SK-N-SH (cell line): ENCODE measurements around the gene TOGARAM2. TPM values are rescaled to one million over a fixed set of nuclear protein-coding genes. Genes with fewer than 3 reads are reported as not detected.

Source experiments
- CTCF ChIA-PET: fragments of 300-600, 350-600 bp; formaldehyde crosslinking; extraction: SDS; loops from one replicate; lab custom pipeline; 2021; lab: Yijun Ruan, JAX
- POLR2A ChIA-PET: fragments of 350-600 bp; sonication (Branson Sonifier 250); formaldehyde crosslinking; extraction: SDS; loops from one replicate; lab custom pipeline; 2020; ENCODE audit warnings: antibody characterized with exemption, inconsistent platforms; lab: Yijun Ruan, JAX
- DNase-seq: peaks from one replicate; pipeline ENCODE4 v3.0.0; 2012
- H2AFZ ChIP-seq: fragments of 200-600 bp; sonication (generic); 2 replicates; pipeline ENCODE4 v1.8.1; 2016; ENCODE audit warnings: antibody characterized with exemption, mild to moderate bottlenecking, low read depth
- H3F3A ChIP-seq: fragments of 200-600 bp; sonication (generic); replicated peaks from 2 replicates; pipeline ENCODE3; 2016; ENCODE audit warnings: antibody characterized with exemption, mild to moderate bottlenecking; ENCODE audit not compliant: insufficient read depth
- H3K27ac ChIP-seq, 2 experiments: fragments of 200-500 bp in 1 of 2; fragments of 200-600 bp in 1 of 2; sonication (Bioruptor generic) in 1 of 2; sonication (generic), shearing (Covaris generic) in 1 of 2; 2 replicates each; pipeline versions ENCODE4 v1.5.1 to v1.6.1; 2014 to 2016; ENCODE audit warnings: low read depth in 2 of 2, inconsistent platforms in 1 of 2, low read length in 1 of 2, mild to moderate bottlenecking in 1 of 2, mixed read lengths in 1 of 2
- H3K27me3 ChIP-seq: fragments of 200-600 bp; sonication (generic), shearing (Covaris generic); 2 replicates; pipeline ENCODE4 v1.6.1; 2016; ENCODE audit warnings: mixed run types; ENCODE audit not compliant: insufficient read depth
- H3K36me3 ChIP-seq, 2 experiments: fragments of 200-500 bp in 1 of 2; fragments of 200-600 bp in 1 of 2; sonication (Bioruptor generic) in 1 of 2; sonication (generic) in 1 of 2; replicated peaks in 1 of 2; 2 replicates each; pipeline versions ENCODE3 to v1.5.1; 2014 to 2016; ENCODE audit warnings: low read length in 1 of 2, mild to moderate bottlenecking in 1 of 2; ENCODE audit not compliant: insufficient read depth in 2 of 2, control insufficient read depth in 1 of 2
- H3K4me1 ChIP-seq, 2 experiments: fragments of 200-500 bp in 1 of 2; fragments of 200-600 bp in 1 of 2; sonication (Bioruptor generic) in 1 of 2; sonication (generic), shearing (Covaris generic) in 1 of 2; 2 replicates each; pipeline versions ENCODE4 v1.5.1 to v1.6.1; 2014 to 2016; ENCODE audit warnings: low read depth in 1 of 2, low read length in 1 of 2, mixed run types in 1 of 2; ENCODE audit not compliant: insufficient read depth in 2 of 2, control insufficient read depth in 1 of 2
- H3K4me2 ChIP-seq: fragments of 200-600 bp; sonication (generic), shearing (Covaris generic); 2 replicates; pipeline ENCODE4 v1.6.1; 2017; ENCODE audit warnings: mixed run types
- H3K4me3 ChIP-seq, 2 experiments: fragments of 200-500 bp in 1 of 2; fragments of 200-600 bp in 1 of 2; sonication (Bioruptor generic) in 1 of 2; sonication (generic), shearing (Covaris generic) in 1 of 2; 2 replicates each; pipeline versions ENCODE4 v1.5.1 to v1.8.1; 2014 to 2016; ENCODE audit warnings: low read depth in 2 of 2, inconsistent platforms in 1 of 2, low read length in 1 of 2, mild to moderate bottlenecking in 1 of 2, mixed read lengths in 1 of 2, moderate library complexity in 1 of 2
- H3K79me2 ChIP-seq: fragments of 200-600 bp; sonication (generic); 2 replicates; pipeline ENCODE4 v1.8.1; 2017; ENCODE audit warnings: mild to moderate bottlenecking; ENCODE audit not compliant: insufficient read depth
- H3K9ac ChIP-seq: fragments of 200-600 bp; sonication (generic); 2 replicates; pipeline ENCODE4 v1.6.1; 2017; ENCODE audit warnings: mixed run types
- H3K9me2 ChIP-seq: fragments of 200-600 bp; sonication (generic); 2 replicates; pipeline ENCODE4 v1.6.1; 2017; ENCODE audit warnings: mixed run types
- H3K9me3 ChIP-seq: fragments of 200-600 bp; sonication (generic); 2 replicates; pipeline ENCODE4 v1.6.1; 2017; ENCODE audit warnings: mixed run types, mild to moderate bottlenecking, moderate library complexity
- H4K20me1 ChIP-seq: fragments of 200-600 bp; sonication (generic); 2 replicates; pipeline ENCODE4 v1.6.1; 2017; ENCODE audit warnings: mild to moderate bottlenecking, mixed run types; ENCODE audit not compliant: insufficient read depth
- CHD2 ChIP-seq: fragments of 150-350 bp; IDR thresholded peaks from 2 replicates; pipeline ENCODE4 v1.6.1; 2018; ENCODE audit warnings: low read length; ENCODE audit not compliant: partially characterized antibody
- ELF1 ChIP-seq: IDR thresholded peaks from 2 replicates; pipeline ENCODE4 v1.4.0; 2012
- EP300 ChIP-seq, 2 experiments: IDR thresholded peaks; 2 replicates each; pipeline versions ENCODE4 v1.4.0 to v1.6.1; 2012; ENCODE audit warnings: borderline replicate concordance in 1 of 2, low read depth in 1 of 2, low read length in 1 of 2
- FOSL2 ChIP-seq: IDR thresholded peaks from 2 replicates; pipeline ENCODE4 v1.4.0; 2012; ENCODE audit warnings: low read depth, mild to moderate bottlenecking, moderate library complexity, borderline replicate concordance
- FOXJ3 ChIP-seq: sonication (generic); formaldehyde crosslinking; IDR thresholded peaks from 2 replicates; pipeline ENCODE4 v1.5.1; 2020; ENCODE audit warnings: mild to moderate bottlenecking, missing genetic modification reagents
- FOXM1 ChIP-seq: IDR thresholded peaks from 2 replicates; pipeline ENCODE4 v1.4.0; 2012; ENCODE audit warnings: low read depth, mild to moderate bottlenecking
- GABPA ChIP-seq: IDR thresholded peaks from 2 replicates; pipeline ENCODE4 v1.4.0; 2012; ENCODE audit warnings: low read depth, mild to moderate bottlenecking
- JUND ChIP-seq: IDR thresholded peaks from 2 replicates; pipeline ENCODE4 v1.4.0; 2012
- MEF2A ChIP-seq: IDR thresholded peaks from 2 replicates; pipeline ENCODE4 v1.4.0; 2012; ENCODE audit warnings: low read depth, borderline replicate concordance
- MXI1 ChIP-seq: IDR thresholded peaks from 2 replicates; pipeline ENCODE4 v1.6.1; 2012; ENCODE audit warnings: mild to moderate bottlenecking, low read depth, low read length, improper control_type of control experiment
- POLR2AphosphoS5 ChIP-seq: IDR thresholded peaks from 2 replicates; pipeline ENCODE4 v1.6.1; 2012; ENCODE audit warnings: low read depth, low read length
- RFX5 ChIP-seq: IDR thresholded peaks from 2 replicates; pipeline ENCODE4 v1.6.1; 2012; ENCODE audit warnings: mild to moderate bottlenecking, improper control_type of control experiment, low read length
- RXRA ChIP-seq: IDR thresholded peaks from 2 replicates; pipeline ENCODE4 v1.4.0; 2012; ENCODE audit warnings: low read depth, mild to moderate bottlenecking, borderline replicate concordance
- SIN3A ChIP-seq: IDR thresholded peaks from 2 replicates; pipeline ENCODE4 v1.6.1; 2012; ENCODE audit warnings: low read depth, mild to moderate bottlenecking, low read length, moderate library complexity, borderline replicate concordance
- SMC3 ChIP-seq: IDR thresholded peaks from 2 replicates; pipeline ENCODE4 v1.6.1; 2012; ENCODE audit warnings: low read depth, low read length, improper control_type of control experiment
- TCF12 ChIP-seq: IDR thresholded peaks from 2 replicates; pipeline ENCODE4 v1.4.0; 2012
- USF1 ChIP-seq: IDR thresholded peaks from 2 replicates; pipeline ENCODE4 v1.4.0; 2012; ENCODE audit warnings: low read depth, borderline replicate concordance
- USF2 ChIP-seq: fragments of 150-350 bp; IDR thresholded peaks from 2 replicates; pipeline ENCODE4 v1.6.1; 2017; ENCODE audit warnings: antibody characterized with exemption, low read length, low read depth, borderline replicate concordance
- ZBTB33 ChIP-seq: IDR thresholded peaks from 2 replicates; pipeline ENCODE4 v1.4.0; 2012; ENCODE audit warnings: low read depth, borderline replicate concordance
- WGBS: methylation state at CpG from one replicate; pipeline ENCODE4 v1.1.6; 2017; ENCODE audit warnings: low lambda C conversion rate; 5-methylcytosine and 5-hydroxymethylcytosine counted together
- polyA plus RNA-seq, 3 experiments: library from polyadenylated mRNA; depleted of rRNA; stranded (reverse); fragments of >200 nt; gene quantifications; 2 replicates each; pipeline ENCODE4 v1.2.3, GENCODE V29; 2012
- TF ChIP-seq, protein P1 (sequence below): fragments of 200-600 bp; sonication (generic); IDR thresholded peaks from 2 replicates; pipeline ENCODE4 v1.6.1; 2017; ENCODE audit warnings: antibody characterized with exemption, mild to moderate bottlenecking, moderate library complexity

The TOGARAM2 gene
- polyA plus RNA-seq, 1 of the 3 experiments (the other 2 are of a cell fraction), result 0.69 TPM

GRCh38 chr2:29061176-29061575, 80.1 kb downstream of the TOGARAM2 start:
- no peak overlapping the region for H3K4me3 ChIP-seq
- H3K9me2 ChIP-seq, result no peaks in the 10 kb centered on the region
- TF ChIP-seq POLR2AphosphoS5, result no peak
- peaks cover 4% of the 10 kb centered on the region; the same call in 1 of the 2 replicates for H3K27me3 ChIP-seq
- no peak overlapping the region for H2AFZ ChIP-seq
- H3K36me3 ChIP-seq, result no peaks in the 10 kb centered on the region
- no peaks in the 10 kb centered on the region for H3F3A ChIP-seq
- H3K4me1 ChIP-seq, result peaks cover 0 to 36% of the 10 kb centered on the region in 2 experiments; a peak in 2 of 4 replicates
- H4K20me1 ChIP-seq, result no peaks in the 10 kb centered on the region
- no peaks in the 10 kb centered on the region for H3K79me2 ChIP-seq
- H3K9ac ChIP-seq, result no peak overlapping the region
- WGBS, result 64% methylated on average over 6 of the region's 6 CpGs
- POLR2A ChIA-PET, result no interaction called here
- H3K27ac ChIP-seq, result no peak overlapping the region
- DNase-seq, result no peak
- H3K9me3 ChIP-seq, result no peaks in the 10 kb centered on the region
- CTCF ChIA-PET, result interaction anchor here (0.6 to 1.1 kb wide), 3 partner anchors 12 to 1012 kb away, joined by 3 read pairs; no protein-coding TSS in a partner anchor
- no peak overlapping the region for H3K4me2 ChIP-seq

GRCh38 chr2:29061616-29062015, 80.5 kb downstream of the TOGARAM2 start:
- Histone ChIP-seq H3K79me2 (no peaks in the 10 kb centered on the region), H3F3A (no peaks in the 10 kb centered on the region), H3K27ac (no peak overlapping the region), H3K4me2 (no peak overlapping the region), H3K9ac (no peak overlapping the region), H4K20me1 (no peaks in the 10 kb centered on the region), H3K36me3 (no peaks in the 10 kb centered on the region), H3K9me2 (no peaks in the 10 kb centered on the region), H3K4me3 (no peak overlapping the region), H3K4me1 (peaks cover 0 to 36% of the 10 kb centered on the region in 2 experiments; a peak in 2 of 4 replicates), H2AFZ (no peak overlapping the region), H3K9me3 (no peaks in the 10 kb centered on the region), H3K27me3 (peaks cover 4% of the 10 kb centered on the region; the same call in 1 of the 2 replicates)
- WGBS, result 91% methylated on average over 2 of the region's 3 CpGs
- no peak for TF ChIP-seq SIN3A
- no peak for TF ChIP-seq MEF2A
- TF ChIP-seq ELF1, result no peak
- TF ChIP-seq USF2, result no peak
- no peak for TF ChIP-seq FOXJ3
- no peak for TF ChIP-seq GABPA
- no peak for TF ChIP-seq FOXM1
- no peak for TF ChIP-seq USF1
- TF ChIP-seq RXRA, result no peak
- no peak for TF ChIP-seq TCF12
- TF ChIP-seq RFX5, result no peak
- TF ChIP-seq POLR2AphosphoS5, result no peak
- TF ChIP-seq, protein P1, sequence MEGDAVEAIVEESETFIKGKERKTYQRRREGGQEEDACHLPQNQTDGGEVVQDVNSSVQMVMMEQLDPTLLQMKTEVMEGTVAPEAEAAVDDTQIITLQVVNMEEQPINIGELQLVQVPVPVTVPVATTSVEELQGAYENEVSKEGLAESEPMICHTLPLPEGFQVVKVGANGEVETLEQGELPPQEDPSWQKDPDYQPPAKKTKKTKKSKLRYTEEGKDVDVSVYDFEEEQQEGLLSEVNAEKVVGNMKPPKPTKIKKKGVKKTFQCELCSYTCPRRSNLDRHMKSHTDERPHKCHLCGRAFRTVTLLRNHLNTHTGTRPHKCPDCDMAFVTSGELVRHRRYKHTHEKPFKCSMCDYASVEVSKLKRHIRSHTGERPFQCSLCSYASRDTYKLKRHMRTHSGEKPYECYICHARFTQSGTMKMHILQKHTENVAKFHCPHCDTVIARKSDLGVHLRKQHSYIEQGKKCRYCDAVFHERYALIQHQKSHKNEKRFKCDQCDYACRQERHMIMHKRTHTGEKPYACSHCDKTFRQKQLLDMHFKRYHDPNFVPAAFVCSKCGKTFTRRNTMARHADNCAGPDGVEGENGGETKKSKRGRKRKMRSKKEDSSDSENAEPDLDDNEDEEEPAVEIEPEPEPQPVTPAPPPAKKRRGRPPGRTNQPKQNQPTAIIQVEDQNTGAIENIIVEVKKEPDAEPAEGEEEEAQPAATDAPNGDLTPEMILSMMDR, result no peak
- TF ChIP-seq JUND, result no peak
- no peak for TF ChIP-seq EP300 (IDR thresholded peaks at IDR 0.05; ENCODE audit: borderline replicate concordance in 1 of 2, low read depth in 1 of 2, low read length in 1 of 2)
- no peak for TF ChIP-seq ZBTB33
- TF ChIP-seq CHD2, result no peak
- no peak for TF ChIP-seq SMC3
- no peak for TF ChIP-seq FOSL2
- TF ChIP-seq MXI1, result no peak
- POLR2A ChIA-PET, result no interaction called here
- CTCF ChIA-PET, result interaction anchor here (0.6 to 2.8 kb wide), 5 partner anchors 8 to 1011 kb away, joined by 3 to 12 read pairs (median 4); no protein-coding TSS in a partner anchor
- no peak for DNase-seq
